ENCODE measurements around the gene TREM1.

The TREM1 gene

DNA sequence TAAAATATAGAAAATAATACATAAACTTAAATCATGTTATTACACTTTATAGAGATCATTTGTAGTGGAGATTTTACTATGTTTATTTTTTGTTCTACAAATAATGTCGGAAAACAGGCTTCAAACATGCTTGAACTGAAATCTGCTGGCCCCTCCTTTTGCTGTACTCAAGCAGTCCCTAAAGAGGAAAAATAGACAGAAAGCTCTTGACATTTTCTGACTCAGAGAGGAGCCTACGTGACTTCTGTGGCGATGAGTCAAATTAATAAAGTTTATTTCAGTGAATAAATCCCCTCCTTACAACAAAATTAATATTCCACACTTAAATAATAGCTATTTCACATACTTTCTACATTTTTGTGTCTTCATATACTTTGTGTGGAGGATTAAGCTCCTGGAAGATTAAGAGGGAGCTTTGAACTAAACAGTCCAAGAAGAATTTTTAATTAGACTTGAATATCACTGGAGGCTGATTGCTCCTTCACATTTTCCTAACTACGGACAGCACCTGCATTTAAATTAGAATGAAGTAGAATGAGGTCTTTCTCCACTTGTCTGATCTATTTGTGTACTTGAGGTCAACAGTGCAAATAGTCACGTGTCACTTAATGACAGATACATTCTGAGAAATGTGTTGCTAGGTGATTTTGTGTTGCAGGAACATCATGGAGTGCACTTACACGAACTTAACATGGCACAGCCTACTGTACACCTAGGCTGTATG lies 1.7 kb upstream of the TREM1 start:
- Histone ChIP-seq H3K9ac (ENCODE audit: low read length) (no peak overlapping the region), H3K4me1 (ENCODE audit: control insufficient read depth, insufficient read depth, low read length) (no peaks in the 10 kb centered on the region), H3K27ac (ENCODE audit: low read depth, low read length) (no peak overlapping the region), H3K36me3 (ENCODE audit: control insufficient read depth, insufficient read depth, low read length) (no peaks in the 10 kb centered on the region), H3K27me3 (ENCODE audit: control insufficient read depth, insufficient read depth, low read length) (no peaks in the 10 kb centered on the region), H3K4me3 (ENCODE audit: low read length) (no peak overlapping the region)

DNA sequence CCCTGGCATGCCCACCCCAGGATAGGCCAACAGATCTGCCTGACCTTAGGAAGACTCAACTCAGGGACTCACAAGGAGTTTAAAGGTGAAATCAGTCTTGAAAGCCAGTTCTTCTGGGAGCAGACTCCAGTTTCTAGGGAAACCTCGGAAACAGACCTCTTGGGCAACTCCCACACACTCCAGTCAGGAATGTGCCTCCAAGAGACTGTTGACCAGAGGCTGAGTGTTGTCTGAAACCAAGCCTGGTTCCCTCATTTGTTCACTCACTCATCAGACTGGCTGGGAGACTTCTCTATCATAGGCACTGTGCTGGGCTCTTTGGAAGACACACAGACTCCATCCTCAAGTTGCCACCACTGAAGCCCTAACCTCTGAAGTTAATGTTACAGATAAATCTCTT lies 1.8 kb downstream of the TREM1 start:
- H3K4me1 ChIP-seq (ENCODE audit: control insufficient read depth, insufficient read depth, low read length), result no peaks in the 10 kb centered on the region
- no peak overlapping the region for H3K4me3 ChIP-seq (ENCODE audit: low read length)
- no peak overlapping the region for H3K27ac ChIP-seq (ENCODE audit: low read depth, low read length)
- no peak overlapping the region for H3K9ac ChIP-seq (ENCODE audit: low read length)
- no peaks in the 10 kb centered on the region for H3K27me3 ChIP-seq (ENCODE audit: control insufficient read depth, insufficient read depth, low read length)
- no peaks in the 10 kb centered on the region for H3K36me3 ChIP-seq (ENCODE audit: control insufficient read depth, insufficient read depth, low read length)

DNA sequence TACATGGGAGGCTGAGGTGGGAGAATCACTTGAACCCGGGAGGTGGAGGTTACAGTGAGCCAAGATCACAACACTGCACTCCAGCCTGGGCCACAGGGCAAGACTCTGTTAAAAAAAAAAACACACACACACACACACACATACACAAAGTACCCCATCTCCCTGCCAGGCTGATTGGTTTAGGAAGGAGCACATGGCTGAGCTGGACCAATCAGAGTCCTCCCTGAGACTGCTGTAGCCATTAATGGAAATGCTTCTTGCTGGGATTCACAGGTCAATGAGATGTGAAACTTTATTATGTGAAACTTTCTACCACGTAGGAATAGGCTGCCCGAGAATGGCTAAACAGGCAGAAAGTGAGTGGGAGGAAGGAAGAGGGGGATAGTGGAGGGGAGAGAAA lies 2.9 kb downstream of the TREM1 start:
- Histone ChIP-seq H3K4me1 (ENCODE audit: control insufficient read depth, insufficient read depth, low read length) (no peaks in the 10 kb centered on the region), H3K27ac (ENCODE audit: low read depth, low read length) (no peak overlapping the region), H3K9ac (ENCODE audit: low read length) (no peak overlapping the region), H3K4me3 (ENCODE audit: low read length) (no peak overlapping the region), H3K27me3 (ENCODE audit: control insufficient read depth, insufficient read depth, low read length) (no peaks in the 10 kb centered on the region), H3K36me3 (ENCODE audit: control insufficient read depth, insufficient read depth, low read length) (no peaks in the 10 kb centered on the region)

DNA sequence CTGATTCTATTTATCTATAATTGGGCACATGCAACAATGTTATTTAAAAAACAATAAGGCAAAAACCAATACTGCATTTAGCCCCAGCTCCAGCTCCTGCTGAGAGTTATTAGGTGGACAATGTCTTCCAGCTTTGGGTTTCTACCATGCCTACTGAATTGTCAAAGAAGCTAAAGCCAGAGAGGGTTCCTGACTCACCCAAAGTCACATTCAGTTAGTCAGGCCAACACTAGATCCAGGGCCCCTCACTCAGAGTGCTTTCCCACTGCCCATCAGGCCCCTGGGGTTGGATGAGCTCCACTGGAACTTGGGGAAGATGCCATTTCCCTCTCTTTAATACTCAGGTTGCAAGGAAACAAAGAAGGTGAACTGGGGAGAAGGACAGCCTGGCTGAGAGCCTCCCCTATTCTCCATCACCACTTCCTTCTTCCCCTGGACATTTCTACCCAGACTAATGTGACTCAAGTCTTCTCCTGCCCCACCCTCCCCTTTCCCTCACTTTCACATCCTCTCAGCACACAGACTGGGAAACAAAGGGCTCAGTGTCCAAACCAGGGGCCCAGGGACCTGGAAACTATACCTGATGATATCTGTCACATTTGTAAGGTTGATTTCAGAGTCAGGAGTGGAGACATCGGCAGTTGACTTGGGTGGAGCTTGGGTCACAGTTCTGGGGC lies 6.0 kb downstream of the TREM1 start:
- no peaks in the 10 kb centered on the region for H3K4me1 ChIP-seq (ENCODE audit: control insufficient read depth, insufficient read depth, low read length)
- H3K9ac ChIP-seq (ENCODE audit: low read length), result no peak overlapping the region
- no peak overlapping the region for H3K4me3 ChIP-seq (ENCODE audit: low read length)
- no peaks in the 10 kb centered on the region for H3K27me3 ChIP-seq (ENCODE audit: control insufficient read depth, insufficient read depth, low read length)
- no peak overlapping the region for H3K27ac ChIP-seq (ENCODE audit: low read depth, low read length)
- H3K36me3 ChIP-seq (ENCODE audit: control insufficient read depth, insufficient read depth, low read length), result no peaks in the 10 kb centered on the region

DNA sequence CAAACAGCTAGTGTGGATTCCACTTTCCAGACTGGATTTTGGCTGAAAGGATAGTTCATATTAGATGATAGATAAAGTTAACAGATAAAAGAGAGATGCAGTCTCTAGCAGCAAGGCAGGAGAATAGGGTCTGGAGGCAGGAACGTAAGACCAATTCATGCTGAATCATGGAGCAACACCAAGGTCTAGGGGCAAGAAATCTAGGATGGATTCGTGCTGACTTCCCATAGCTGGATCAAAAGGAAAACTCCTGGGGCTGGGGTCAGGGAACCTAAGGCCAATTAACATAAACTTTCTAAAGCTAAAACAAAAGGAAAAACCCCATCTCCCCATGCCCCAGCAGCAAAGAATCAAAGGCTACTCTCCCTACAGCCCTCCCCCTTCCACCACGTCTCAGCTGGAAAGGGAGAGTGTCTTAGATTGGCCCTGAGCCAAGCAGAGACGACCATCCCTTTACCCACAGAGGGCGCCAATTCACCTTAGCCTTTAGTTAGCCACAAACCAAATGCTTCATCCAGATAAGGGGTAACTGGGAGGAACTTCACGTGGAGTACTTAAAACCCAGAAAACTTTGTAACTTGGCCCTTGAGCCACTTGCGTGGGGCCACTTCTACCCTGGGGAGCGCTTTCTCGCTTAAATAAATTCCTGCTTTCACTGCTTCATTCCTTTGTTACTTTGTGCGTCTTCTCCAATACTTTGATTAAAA lies 7.6 kb downstream of the TREM1 start:
- Histone ChIP-seq H3K4me3 (ENCODE audit: low read length) (no peak overlapping the region), H3K36me3 (ENCODE audit: control insufficient read depth, insufficient read depth, low read length) (no peaks in the 10 kb centered on the region), H3K9ac (ENCODE audit: low read length) (no peak overlapping the region), H3K4me1 (ENCODE audit: control insufficient read depth, insufficient read depth, low read length) (no peaks in the 10 kb centered on the region), H3K27me3 (ENCODE audit: control insufficient read depth, insufficient read depth, low read length) (no peaks in the 10 kb centered on the region), H3K27ac (ENCODE audit: low read depth, low read length) (no peak overlapping the region)

DNA sequence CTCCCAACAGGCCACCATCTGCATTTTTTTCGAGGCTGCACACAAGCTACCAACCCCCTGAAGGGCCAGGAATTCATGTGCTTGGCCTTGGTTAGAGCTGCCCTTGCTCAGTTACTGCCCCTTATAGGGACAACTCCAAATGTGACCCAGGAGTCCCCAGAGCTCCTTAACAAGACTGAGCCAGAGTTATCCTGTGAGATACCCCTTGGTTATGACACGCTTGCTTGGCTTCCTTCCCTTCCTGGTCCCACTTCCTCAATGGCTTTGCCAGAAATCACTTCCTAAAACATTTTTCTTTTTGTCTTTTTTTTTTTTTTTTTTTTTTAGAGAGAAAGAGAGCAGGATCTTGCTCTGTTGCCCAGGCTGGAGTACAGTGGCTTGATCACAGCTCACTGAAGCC lies 8.9 kb downstream of the TREM1 start:
- Histone ChIP-seq H3K36me3 (ENCODE audit: control insufficient read depth, insufficient read depth, low read length) (no peaks in the 10 kb centered on the region), H3K9ac (ENCODE audit: low read length) (no peak overlapping the region), H3K4me1 (ENCODE audit: control insufficient read depth, insufficient read depth, low read length) (no peaks in the 10 kb centered on the region), H3K27ac (ENCODE audit: low read depth, low read length) (no peak overlapping the region), H3K4me3 (ENCODE audit: low read length) (no peak overlapping the region), H3K27me3 (ENCODE audit: control insufficient read depth, insufficient read depth, low read length) (no peaks in the 10 kb centered on the region)

DNA sequence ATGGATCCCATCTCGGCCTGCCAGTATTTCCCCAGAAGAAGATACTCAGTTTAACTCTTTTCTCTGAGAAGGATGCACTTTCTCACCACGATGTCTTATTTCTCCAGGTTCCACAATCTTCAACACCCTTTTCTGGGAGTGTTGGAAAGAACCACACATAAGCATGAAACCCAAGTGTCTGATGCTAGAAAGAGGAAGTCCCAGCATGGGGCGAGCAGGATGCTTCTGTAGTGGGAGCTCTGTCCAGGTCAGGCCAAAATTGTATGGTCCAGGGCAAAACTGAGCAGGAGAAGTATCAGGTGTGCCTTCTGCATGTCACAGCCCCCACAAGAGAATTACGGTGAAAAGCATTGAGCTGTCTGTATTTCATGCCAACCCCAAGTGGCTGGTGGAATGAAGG lies 11.0 kb downstream of the TREM1 start:
- H3K9ac ChIP-seq (ENCODE audit: low read length), result no peak overlapping the region
- no peaks in the 10 kb centered on the region for H3K4me1 ChIP-seq (ENCODE audit: control insufficient read depth, insufficient read depth, low read length)
- no peaks in the 10 kb centered on the region for H3K36me3 ChIP-seq (ENCODE audit: control insufficient read depth, insufficient read depth, low read length)
- no peak overlapping the region for H3K27ac ChIP-seq (ENCODE audit: low read depth, low read length)
- H3K27me3 ChIP-seq (ENCODE audit: control insufficient read depth, insufficient read depth, low read length), result no peaks in the 10 kb centered on the region
- H3K4me3 ChIP-seq (ENCODE audit: low read length), result no peak overlapping the region

DNA sequence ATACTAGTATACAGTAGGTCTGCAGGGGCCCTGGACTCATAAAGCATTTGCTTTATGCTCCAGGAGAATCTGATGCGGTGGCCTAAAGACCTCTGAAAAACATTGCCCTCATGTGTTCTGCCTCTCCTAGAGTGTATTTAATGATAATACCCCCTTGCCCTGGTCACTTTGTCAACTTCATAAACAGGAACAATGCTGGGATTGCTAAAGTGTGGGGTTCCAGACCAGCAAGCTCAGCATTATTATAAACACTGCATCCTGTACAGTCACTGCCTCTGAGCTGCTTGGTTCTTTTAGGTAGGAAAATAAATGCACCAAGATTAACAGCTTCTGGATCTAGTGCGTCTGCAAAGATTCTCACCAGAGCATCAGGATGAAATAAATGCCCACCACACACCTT lies 12.2 kb downstream of the TREM1 start:
- Histone ChIP-seq H3K4me1 (ENCODE audit: control insufficient read depth, insufficient read depth, low read length) (no peaks in the 10 kb centered on the region), H3K36me3 (ENCODE audit: control insufficient read depth, insufficient read depth, low read length) (no peaks in the 10 kb centered on the region), H3K27ac (ENCODE audit: low read depth, low read length) (no peak overlapping the region), H3K4me3 (ENCODE audit: low read length) (no peak overlapping the region), H3K9ac (ENCODE audit: low read length) (no peak overlapping the region), H3K27me3 (ENCODE audit: control insufficient read depth, insufficient read depth, low read length) (no peaks in the 10 kb centered on the region)

DNA sequence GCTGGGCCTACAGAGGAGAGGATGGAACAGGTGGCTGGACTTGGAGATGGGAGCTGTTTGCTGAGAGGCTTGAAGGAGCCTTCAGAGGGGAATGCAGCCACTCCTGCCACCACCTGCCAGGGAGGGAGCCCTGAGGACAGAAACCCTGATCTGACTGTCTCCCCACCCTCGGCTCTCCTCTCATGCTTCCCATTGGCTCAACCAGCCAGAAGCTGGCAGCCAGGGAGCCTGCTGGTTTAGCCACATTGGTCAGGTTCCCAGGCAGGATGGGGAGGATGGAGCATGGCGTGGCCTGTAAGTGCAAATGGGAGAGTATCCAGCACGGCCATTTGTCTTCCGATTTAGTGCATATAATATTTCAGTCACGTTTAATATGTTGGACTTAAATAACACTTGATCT lies 12.8 kb downstream of the TREM1 start:
- H3K4me3 ChIP-seq (ENCODE audit: low read length), result no peak overlapping the region
- H3K4me1 ChIP-seq (ENCODE audit: control insufficient read depth, insufficient read depth, low read length), result no peaks in the 10 kb centered on the region
- H3K36me3 ChIP-seq (ENCODE audit: control insufficient read depth, insufficient read depth, low read length), result no peaks in the 10 kb centered on the region
- no peaks in the 10 kb centered on the region for H3K27me3 ChIP-seq (ENCODE audit: control insufficient read depth, insufficient read depth, low read length)
- no peak overlapping the region for H3K9ac ChIP-seq (ENCODE audit: low read length)
- no peak overlapping the region for H3K27ac ChIP-seq (ENCODE audit: low read depth, low read length)

DNA sequence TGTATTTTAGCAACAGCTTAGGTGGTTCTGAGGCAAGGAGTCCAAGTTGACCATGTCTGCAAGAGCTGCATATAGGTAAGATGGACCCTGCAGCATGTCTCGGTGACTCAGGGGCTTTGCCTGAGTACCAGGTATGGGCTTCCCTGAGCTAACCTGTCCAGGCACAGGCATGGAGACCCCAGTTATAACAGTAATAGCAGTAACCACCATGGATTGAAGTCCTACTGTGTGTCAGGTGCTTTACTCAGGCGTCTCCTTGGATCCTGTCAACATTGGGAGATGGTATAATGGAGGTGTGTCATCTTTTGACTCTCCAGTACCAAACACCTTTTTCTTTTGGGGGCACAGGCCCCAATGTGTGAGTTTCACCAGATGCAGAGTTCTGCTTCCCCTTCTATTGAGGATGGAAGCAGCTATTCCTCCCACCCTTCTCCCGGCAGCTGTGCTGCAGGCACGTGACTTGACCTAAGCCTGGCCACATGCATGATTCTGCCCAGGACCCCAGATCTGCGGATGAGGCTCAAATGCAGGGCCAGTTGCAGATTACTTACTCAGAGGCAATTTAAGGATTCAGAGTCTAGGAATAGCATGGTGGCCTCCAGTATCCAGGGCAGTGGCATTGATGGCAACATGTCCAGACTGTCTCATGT lies 13.8 kb downstream of the TREM1 start:
- H3K4me1 ChIP-seq (ENCODE audit: control insufficient read depth, insufficient read depth, low read length), result no peaks in the 10 kb centered on the region

DNA sequence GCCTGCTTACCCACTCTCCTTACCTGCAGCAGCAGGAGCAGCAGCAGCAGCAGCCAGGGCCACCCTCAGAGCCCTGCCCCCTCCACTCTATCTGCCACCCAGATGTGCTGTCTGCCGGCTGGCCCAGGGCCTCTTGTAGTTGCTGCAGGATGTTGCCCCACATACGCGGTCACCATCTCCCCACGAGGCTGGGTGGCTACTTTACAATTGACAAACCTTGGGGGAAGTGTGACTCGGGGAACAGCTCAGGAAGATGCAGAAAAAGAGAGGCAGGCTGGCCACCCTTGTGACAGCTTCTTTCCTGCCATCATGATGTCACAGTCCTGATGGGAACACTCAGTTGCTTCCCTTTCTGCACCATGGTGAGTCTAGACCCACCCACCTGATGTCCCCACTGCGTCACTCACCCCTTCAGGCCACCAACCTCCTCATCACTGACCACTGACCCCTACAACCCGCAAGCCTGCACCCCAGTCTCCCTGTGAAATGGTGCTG lies 14.5 kb downstream of the TREM1 start:
- Histone ChIP-seq H3K27ac (ENCODE audit: low read depth, low read length) (no peak overlapping the region), H3K4me3 (ENCODE audit: low read length) (no peak overlapping the region), H3K27me3 (ENCODE audit: control insufficient read depth, insufficient read depth, low read length) (no peaks in the 10 kb centered on the region), H3K9ac (ENCODE audit: low read length) (no peak overlapping the region), H3K36me3 (ENCODE audit: control insufficient read depth, insufficient read depth, low read length) (no peaks in the 10 kb centered on the region), H3K4me1 (ENCODE audit: control insufficient read depth, insufficient read depth, low read length) (no peaks in the 10 kb centered on the region)

More for the DNA sequence above, 13.8 kb downstream of the TREM1 start:
- no peak overlapping the region for H3K9ac ChIP-seq (ENCODE audit: low read length)
- H3K4me3 ChIP-seq (ENCODE audit: low read length), result no peak overlapping the region
- H3K27me3 ChIP-seq (ENCODE audit: control insufficient read depth, insufficient read depth, low read length), result no peaks in the 10 kb centered on the region
- no peaks in the 10 kb centered on the region for H3K36me3 ChIP-seq (ENCODE audit: control insufficient read depth, insufficient read depth, low read length)
- H3K27ac ChIP-seq (ENCODE audit: low read depth, low read length), result no peak overlapping the region

DNA sequence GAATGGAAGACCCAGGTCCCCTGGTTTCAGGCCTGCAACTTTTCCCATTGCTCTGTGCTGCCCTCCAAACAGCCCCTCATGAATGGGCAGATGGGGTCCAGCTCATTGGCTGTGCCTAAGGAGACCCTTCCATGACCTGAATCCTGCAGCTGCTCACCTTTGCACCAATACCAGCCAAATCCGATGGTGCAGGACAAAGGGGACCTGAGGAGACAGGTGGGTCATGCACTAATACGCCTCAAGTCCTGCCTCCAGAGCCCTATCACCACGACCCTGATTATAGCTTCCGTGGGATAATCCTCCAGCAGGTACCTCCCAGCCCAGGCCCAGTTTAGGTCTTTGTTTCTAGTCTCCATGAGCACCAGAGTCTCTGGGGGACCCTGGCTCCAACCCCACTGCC lies 16.8 kb downstream of the TREM1 start:
- Histone ChIP-seq H3K4me3 (ENCODE audit: low read length) (no peak overlapping the region), H3K4me1 (ENCODE audit: control insufficient read depth, insufficient read depth, low read length) (no peaks in the 10 kb centered on the region), H3K27me3 (ENCODE audit: control insufficient read depth, insufficient read depth, low read length) (no peaks in the 10 kb centered on the region), H3K36me3 (ENCODE audit: control insufficient read depth, insufficient read depth, low read length) (no peaks in the 10 kb centered on the region), H3K27ac (ENCODE audit: low read depth, low read length) (no peak overlapping the region), H3K9ac (ENCODE audit: low read length) (no peak overlapping the region)
